HepG2 (cell line): Measurements from ENCODE around the gene IFT57. TPM values are rescaled to one million over a fixed set of nuclear protein-coding genes. Genes with fewer than 3 reads are reported as not detected.

Experiments
- ATAC-seq: fragments of 200-7000 bp; cut with Tn5 transposase; 3 replicates; pipeline ENCODE4 v1.9.1; 2020; ENCODE audit warnings: mild to moderate bottlenecking, moderate library complexity
- BruUV-seq: library from RNA; stranded (reverse); fragments of 400-500 nt; replicated peaks from 2 replicates; lab custom pipeline; 2021; lab: Mats Ljungman, UMichigan
- CTCF ChIA-PET: fragments of 300-600 bp; formaldehyde crosslinking; extraction: SDS; loops from one replicate; lab custom pipeline; 2021; ENCODE audit warnings: low total read pairs, inconsistent platforms, low intra/inter-chr PET ratio; lab: Yijun Ruan, JAX
- POLR2A ChIA-PET: fragments of 350-600 bp; sonication (Branson Sonifier 250); formaldehyde crosslinking; loops from one replicate; lab custom pipeline; 2020; ENCODE audit warnings: antibody characterized with exemption, inconsistent platforms; lab: Yijun Ruan, JAX
- DNase-seq: peaks from one replicate; pipeline ENCODE4 v3.0.0-alpha.2; 2015; ENCODE audit warnings: low spot score
- FAIRE-seq: peaks from 3 replicates; lab custom pipeline; 2011; peaks lifted over from hg19 to GRCh38; lab: Jason Lieb, UNC
- H2AFZ ChIP-seq: one replicate; pipeline ENCODE4 v1.6.1; 2011; ENCODE audit warnings: low read length, inconsistent platforms
- H3K27ac ChIP-seq: fragments of 300-600 bp; 3 replicates; pipeline ENCODE4 v1.8.0; 2011; ENCODE audit warnings: mixed run types, mild to moderate bottlenecking, mixed read lengths, low read length, inconsistent platforms; ENCODE audit not compliant: insufficient read depth; ENCODE audit errors: extremely low read length
- H3K27me3 ChIP-seq, 2 experiments: fragments of 200-600 bp in 1 of 2; 2 replicates in 1 of 2; 3 replicates in 1 of 2; pipeline versions ENCODE4 v1.6.0 to v1.8.0; 2011; ENCODE audit warnings: low read length in 2 of 2, mild to moderate bottlenecking in 2 of 2, moderate library complexity in 2 of 2, inconsistent platforms in 1 of 2; ENCODE audit not compliant: insufficient read depth in 2 of 2, control insufficient read depth in 1 of 2
- H3K36me3 ChIP-seq, 2 experiments: fragments of 200-600 bp in 1 of 2; replicated peaks in 1 of 2; 2 replicates in 1 of 2; 3 replicates in 1 of 2; pipeline versions ENCODE4 v1.5.1 to v1.8.0; 2011; ENCODE audit warnings: low read length in 2 of 2, inconsistent platforms in 1 of 2; ENCODE audit not compliant: insufficient read depth in 2 of 2, control insufficient read depth in 1 of 2
- H3K4me1 ChIP-seq: 2 replicates; pipeline ENCODE4 v1.5.1; 2012; ENCODE audit warnings: low read length, inconsistent platforms; ENCODE audit not compliant: insufficient read depth
- H3K4me2 ChIP-seq: 2 replicates; pipeline ENCODE4 v1.6.0; 2011; ENCODE audit warnings: low read depth, low read length, inconsistent platforms
- H3K4me3 ChIP-seq, 3 experiments: fragments of 200-600 bp in 1 of 3; sonication (generic), shearing (Covaris generic) in 1 of 3; replicated peaks in 1 of 3; 2 replicates each; pipeline ENCODE4 v1.5.1; 2011 to 2016; ENCODE audit warnings: low read length in 3 of 3, inconsistent platforms in 2 of 3, low read depth in 2 of 3, mild to moderate bottlenecking in 2 of 3, control low read depth in 1 of 3, mixed read lengths in 1 of 3; ENCODE audit not compliant: insufficient read depth in 1 of 3
- H3K79me2 ChIP-seq: one replicate; pipeline ENCODE4 v1.6.1; 2011; ENCODE audit warnings: low read length, inconsistent platforms; ENCODE audit not compliant: insufficient read depth
- H3K9ac ChIP-seq: 2 replicates; pipeline ENCODE4 v1.6.0; 2011; ENCODE audit warnings: mild to moderate bottlenecking, low read depth, low read length, inconsistent platforms; ENCODE audit not compliant: insufficient read depth
- H3K9me3 ChIP-seq: 2 replicates; pipeline ENCODE4 v1.5.1; 2012; ENCODE audit warnings: mild to moderate bottlenecking, low read length
- H4K20me1 ChIP-seq: 2 replicates; pipeline ENCODE4 v1.6.0; 2011; ENCODE audit warnings: inconsistent platforms, mild to moderate bottlenecking, low read length, moderate library complexity; ENCODE audit not compliant: insufficient read depth
- BHLHE40 ChIP-seq: IDR thresholded peaks from 2 replicates; pipeline ENCODE4 v1.6.1; 2011; ENCODE audit warnings: low read length, improper control_type of control experiment
- KLF9 ChIP-seq: IDR thresholded peaks from 2 replicates; pipeline ENCODE4 v1.6.1; 2016; ENCODE audit warnings: low read depth
- MED8 ChIP-seq: sonication (generic); formaldehyde crosslinking; IDR thresholded peaks from 2 replicates; pipeline ENCODE4 v1.8.1; 2023; ENCODE audit warnings: mild to moderate bottlenecking, missing genetic modification reagents; ENCODE audit not compliant: insufficient replicate concordance
- RARG ChIP-seq: sonication (generic); formaldehyde crosslinking; IDR thresholded peaks from 2 replicates; pipeline ENCODE4 v1.4.0; 2020; ENCODE audit warnings: low read depth, mild to moderate bottlenecking, missing genetic modification reagents
- SRSF4 ChIP-seq: fragments of 200-400 bp; formaldehyde crosslinking; IDR thresholded peaks from one replicate; pipeline ENCODE4 v1.6.1; 2018; ENCODE audit warnings: mild to moderate bottlenecking, low read depth, low read length, moderate library complexity; ENCODE audit not compliant: poor library complexity, severe bottlenecking
- TGIF2 ChIP-seq: IDR thresholded peaks from 2 replicates; pipeline ENCODE4 v1.6.1; 2016; ENCODE audit warnings: control low read depth, missing compliant biosample characterization
- THYN1 ChIP-seq: sonication (generic); formaldehyde crosslinking; IDR thresholded peaks from 2 replicates; pipeline ENCODE4 v1.8.1; 2023; ENCODE audit warnings: low read depth, mild to moderate bottlenecking, moderate library complexity, missing genetic modification reagents, borderline replicate concordance
- WGBS: methylation state at CpG from one replicate; pipeline ENCODE4 v1.1.6; 2017; ENCODE audit warnings: low lambda C conversion rate; 5-methylcytosine and 5-hydroxymethylcytosine counted together
- in situ Hi-C: cut with HindIII; loops from 2 replicates; pipeline ENCODE4 v1.10.0; 2017; ENCODE audit warnings: low pct_unique_long_range_greater_than_20kb; ENCODE audit not compliant: extremely low pct_ligation_motif_present
- intact Hi-C: fragments of 100-400 bp; cut with micrococcal nuclease; formaldehyde crosslinking; loops from one replicate; pipeline ENCODE4 v1.10.0; 2022; ENCODE audit not compliant: unreplicated experiment
- polyA plus RNA-seq, 8 experiments: library from polyadenylated mRNA; depleted of rRNA in 3 of 8; stranded (reverse) in 7 of 8; unstranded in 1 of 8; fragments of >200 nt; fragmentation: Illumina TruSeq in 4 of 8; extraction: Trizol in 4 of 8; gene quantifications; 2 replicates each; pipeline versions ENCODE4 v1.2.1 to v1.2.3, GENCODE V29; 2011 to 2016; ENCODE audit warnings: low read depth in 4 of 8, missing spikeins in 1 of 8, mixed read lengths in 1 of 8; ENCODE audit not compliant: insufficient read depth in 1 of 8
- total RNA-seq, 5 experiments: library from RNA; depleted of rRNA; stranded (reverse); fragments of >200 nt; fragmentation: Illumina TruSeq; extraction: Trizol; gene quantifications; 2 replicates each; pipeline ENCODE4 v1.2.3, GENCODE V29; 2016; ENCODE audit warnings: low read depth in 1 of 5
- TF ChIP-seq, protein P1 (sequence below): sonication (generic); formaldehyde crosslinking; conservative IDR thresholded peaks from 2 replicates; pipeline ENCODE4 v1.4.0; 2020; ENCODE audit warnings: missing genetic modification reagents
- TF ChIP-seq, protein P2 (sequence below): sonication (generic); formaldehyde crosslinking; IDR thresholded peaks from one replicate; pipeline ENCODE4 v1.5.1; 2020; ENCODE audit warnings: mild to moderate bottlenecking, missing genetic modification reagents; ENCODE audit errors: not compliant biosample characterization
- TF ChIP-seq, protein P3 (sequence below): sonication (generic); formaldehyde crosslinking; IDR thresholded peaks from 2 replicates; pipeline ENCODE4 v1.4.0; 2020; ENCODE audit warnings: mild to moderate bottlenecking, low read depth, missing genetic modification reagents

IFT57 gene
- total and polyA plus RNA-seq, 2 of the 13 experiments (the other 11 are each of a cell fraction or from before 2014, with no cell fraction given), result 5.5 to 14.5 TPM

DNA sequence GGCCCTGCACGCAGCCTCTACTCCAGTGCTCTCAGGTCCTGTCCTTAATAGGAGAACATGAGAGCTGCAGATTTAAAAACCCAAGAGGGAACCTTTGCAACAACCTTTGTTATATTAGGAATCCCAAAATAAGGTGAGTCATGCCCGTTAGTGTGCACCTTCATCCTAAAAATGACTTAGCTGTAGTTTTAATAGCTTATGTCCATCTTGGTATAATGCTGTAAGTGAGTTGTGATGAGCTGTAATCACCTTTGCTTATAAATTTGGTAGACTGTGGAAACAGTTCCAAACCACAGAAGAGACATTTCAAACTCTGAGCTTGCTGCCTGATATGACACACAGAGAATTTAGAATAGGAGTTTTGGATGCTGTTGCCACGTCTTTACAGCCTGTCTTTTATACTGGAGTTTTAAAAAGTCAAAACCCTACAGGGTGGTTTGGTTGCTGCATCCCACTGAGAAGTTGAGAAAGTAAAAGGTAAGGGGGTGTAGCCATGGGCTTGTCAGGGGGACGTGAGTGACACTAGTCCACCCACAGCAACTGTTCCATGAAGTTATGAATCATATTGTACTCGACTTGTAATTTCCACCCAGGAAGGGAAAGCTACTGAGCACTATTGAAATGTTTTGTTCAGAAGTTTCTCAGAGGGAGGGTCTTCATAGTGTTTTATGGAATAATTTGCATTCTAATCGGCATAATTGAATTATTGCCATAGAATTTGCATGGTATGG is 104.0 kb downstream of the IFT57 start (continued):
- TF ChIP-seq, protein P1, sequence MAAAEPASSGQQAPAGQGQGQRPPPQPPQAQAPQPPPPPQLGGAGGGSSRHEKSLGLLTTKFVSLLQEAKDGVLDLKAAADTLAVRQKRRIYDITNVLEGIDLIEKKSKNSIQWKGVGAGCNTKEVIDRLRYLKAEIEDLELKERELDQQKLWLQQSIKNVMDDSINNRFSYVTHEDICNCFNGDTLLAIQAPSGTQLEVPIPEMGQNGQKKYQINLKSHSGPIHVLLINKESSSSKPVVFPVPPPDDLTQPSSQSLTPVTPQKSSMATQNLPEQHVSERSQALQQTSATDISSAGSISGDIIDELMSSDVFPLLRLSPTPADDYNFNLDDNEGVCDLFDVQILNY (CRISPR knock-in tag), result no peak
- no peak for TF ChIP-seq TGIF2 (CRISPR knock-in tag)
- no peak for TF ChIP-seq MED8 (CRISPR knock-in tag)
- no peak for TF ChIP-seq RARG (CRISPR knock-in tag)

DNA sequence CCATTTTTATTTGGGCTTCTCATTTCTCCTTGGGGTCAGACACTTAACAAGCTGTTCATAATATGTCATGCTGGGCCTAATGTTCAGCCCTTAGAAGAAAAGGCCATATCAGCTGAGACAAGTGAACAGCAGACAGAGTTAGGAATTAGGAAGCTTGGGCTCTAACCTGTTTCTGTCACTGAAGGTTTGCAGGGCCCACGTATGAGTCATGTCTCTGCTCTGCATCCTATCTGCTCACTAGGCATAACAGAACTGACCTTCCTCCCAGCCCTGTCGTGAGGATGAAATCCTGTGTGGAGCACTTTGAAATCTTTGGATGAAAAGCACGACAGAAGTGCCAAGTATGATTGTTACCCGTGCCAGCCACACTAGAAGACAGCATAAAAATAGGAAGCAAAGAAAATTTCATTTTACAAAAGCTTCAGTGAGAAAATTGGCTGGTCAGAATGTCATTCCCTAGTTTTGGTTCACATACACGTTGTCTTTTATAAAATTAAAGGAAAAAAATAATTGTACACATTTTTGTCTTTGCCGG is 104.9 kb downstream of the IFT57 start:
- no peaks in the 10 kb centered on the region for H3K36me3 ChIP-seq
- H3K27ac ChIP-seq, result no peak overlapping the region
- no peak overlapping the region for H3K9ac ChIP-seq
- H3K27me3 ChIP-seq, result peaks cover 1 to 3% of the 10 kb centered on the region in 2 experiments; a peak in 3 of 5 replicates
- ATAC-seq, result no peak
- no peak overlapping the region for H3K4me2 ChIP-seq
- H4K20me1 ChIP-seq, result no peaks in the 10 kb centered on the region
- no peak overlapping the region for H2AFZ ChIP-seq
- no peak for FAIRE-seq
- 13% methylated on average over 6 of the region's 6 CpGs for WGBS
- no peaks in the 10 kb centered on the region for H3K9me3 ChIP-seq
- intact Hi-C loops, result no loop called here
- in situ Hi-C loops, result no loop called here
- no peaks in the 10 kb centered on the region for H3K4me1 ChIP-seq
- no TSS peak for BruUV-seq
- H3K4me3 ChIP-seq, result no peak overlapping the region
- DNase-seq, result no peak
- ChIA-PET CTCF (no interaction called here), POLR2A (no interaction called here)
- H3K79me2 ChIP-seq, result no peaks in the 10 kb centered on the region
- TF ChIP-seq, protein P2, sequence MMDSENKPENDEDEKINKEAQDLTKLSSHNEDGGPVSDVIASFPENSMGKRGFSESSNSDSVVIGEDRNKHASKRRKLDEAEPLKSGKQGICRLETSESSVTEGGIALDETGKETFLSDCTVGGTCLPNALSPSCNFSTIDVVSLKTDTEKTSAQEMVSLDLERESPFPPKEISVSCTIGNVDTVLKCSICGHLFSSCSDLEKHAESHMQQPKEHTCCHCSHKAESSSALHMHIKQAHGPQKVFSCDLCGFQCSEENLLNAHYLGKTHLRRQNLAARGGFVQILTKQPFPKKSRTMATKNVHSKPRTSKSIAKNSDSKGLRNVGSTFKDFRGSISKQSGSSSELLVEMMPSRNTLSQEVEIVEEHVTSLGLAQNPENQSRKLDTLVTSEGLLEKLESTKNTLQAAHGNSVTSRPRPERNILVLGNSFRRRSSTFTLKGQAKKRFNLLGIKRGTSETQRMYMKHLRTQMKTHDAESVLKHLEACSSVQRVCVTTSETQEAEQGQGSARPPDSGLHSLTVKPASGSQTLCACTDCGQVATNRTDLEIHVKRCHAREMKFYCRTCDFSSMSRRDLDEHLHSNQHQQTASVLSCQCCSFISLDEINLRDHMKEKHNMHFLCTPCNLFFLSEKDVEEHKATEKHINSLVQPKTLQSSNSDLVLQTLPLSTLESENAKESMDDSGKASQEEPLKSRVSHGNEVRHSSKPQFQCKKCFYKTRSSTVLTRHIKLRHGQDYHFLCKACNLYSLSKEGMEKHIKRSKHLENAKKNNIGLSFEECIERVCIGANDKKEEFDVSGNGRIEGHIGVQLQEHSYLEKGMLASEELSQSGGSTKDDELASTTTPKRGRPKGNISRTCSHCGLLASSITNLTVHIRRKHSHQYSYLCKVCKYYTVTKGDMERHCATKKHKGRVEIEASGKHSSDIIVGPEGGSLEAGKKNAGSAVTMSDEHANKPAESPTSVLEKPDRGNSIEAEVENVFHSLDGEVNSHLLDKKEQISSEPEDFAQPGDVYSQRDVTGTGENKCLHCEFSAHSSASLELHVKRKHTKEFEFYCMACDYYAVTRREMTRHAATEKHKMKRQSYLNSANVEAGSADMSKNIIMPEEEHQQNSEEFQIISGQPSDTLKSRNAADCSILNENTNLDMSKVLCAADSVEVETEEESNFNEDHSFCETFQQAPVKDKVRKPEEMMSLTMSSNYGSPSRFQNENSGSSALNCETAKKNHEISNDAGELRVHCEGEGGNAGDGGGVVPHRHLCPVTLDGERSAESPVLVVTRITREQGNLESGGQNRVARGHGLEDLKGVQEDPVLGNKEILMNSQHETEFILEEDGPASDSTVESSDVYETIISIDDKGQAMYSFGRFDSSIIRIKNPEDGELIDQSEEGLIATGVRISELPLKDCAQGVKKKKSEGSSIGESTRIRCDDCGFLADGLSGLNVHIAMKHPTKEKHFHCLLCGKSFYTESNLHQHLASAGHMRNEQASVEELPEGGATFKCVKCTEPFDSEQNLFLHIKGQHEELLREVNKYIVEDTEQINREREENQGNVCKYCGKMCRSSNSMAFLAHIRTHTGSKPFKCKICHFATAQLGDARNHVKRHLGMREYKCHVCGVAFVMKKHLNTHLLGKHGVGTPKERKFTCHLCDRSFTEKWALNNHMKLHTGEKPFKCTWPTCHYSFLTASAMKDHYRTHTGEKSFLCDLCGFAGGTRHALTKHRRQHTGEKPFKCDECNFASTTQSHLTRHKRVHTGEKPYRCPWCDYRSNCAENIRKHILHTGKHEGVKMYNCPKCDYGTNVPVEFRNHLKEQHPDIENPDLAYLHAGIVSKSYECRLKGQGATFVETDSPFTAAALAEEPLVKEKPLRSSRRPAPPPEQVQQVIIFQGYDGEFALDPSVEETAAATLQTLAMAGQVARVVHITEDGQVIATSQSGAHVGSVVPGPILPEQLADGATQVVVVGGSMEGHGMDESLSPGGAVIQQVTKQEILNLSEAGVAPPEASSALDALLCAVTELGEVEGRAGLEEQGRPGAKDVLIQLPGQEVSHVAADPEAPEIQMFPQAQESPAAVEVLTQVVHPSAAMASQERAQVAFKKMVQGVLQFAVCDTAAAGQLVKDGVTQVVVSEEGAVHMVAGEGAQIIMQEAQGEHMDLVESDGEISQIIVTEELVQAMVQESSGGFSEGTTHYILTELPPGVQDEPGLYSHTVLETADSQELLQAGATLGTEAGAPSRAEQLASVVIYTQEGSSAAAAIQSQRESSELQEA, result no peak
- TF ChIP-seq, protein P3, sequence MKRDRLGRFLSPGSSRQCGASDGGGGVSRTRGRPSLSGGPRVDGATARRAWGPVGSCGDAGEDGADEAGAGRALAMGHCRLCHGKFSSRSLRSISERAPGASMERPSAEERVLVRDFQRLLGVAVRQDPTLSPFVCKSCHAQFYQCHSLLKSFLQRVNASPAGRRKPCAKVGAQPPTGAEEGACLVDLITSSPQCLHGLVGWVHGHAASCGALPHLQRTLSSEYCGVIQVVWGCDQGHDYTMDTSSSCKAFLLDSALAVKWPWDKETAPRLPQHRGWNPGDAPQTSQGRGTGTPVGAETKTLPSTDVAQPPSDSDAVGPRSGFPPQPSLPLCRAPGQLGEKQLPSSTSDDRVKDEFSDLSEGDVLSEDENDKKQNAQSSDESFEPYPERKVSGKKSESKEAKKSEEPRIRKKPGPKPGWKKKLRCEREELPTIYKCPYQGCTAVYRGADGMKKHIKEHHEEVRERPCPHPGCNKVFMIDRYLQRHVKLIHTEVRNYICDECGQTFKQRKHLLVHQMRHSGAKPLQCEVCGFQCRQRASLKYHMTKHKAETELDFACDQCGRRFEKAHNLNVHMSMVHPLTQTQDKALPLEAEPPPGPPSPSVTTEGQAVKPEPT, result no peak
- TF ChIP-seq BHLHE40, result no peak
- no peak for TF ChIP-seq KLF9
- no peak for TF ChIP-seq THYN1
- TF ChIP-seq SRSF4, result no peak
